ENCODE data around the gene COX7B2.

COX7B2 gene

DNA sequence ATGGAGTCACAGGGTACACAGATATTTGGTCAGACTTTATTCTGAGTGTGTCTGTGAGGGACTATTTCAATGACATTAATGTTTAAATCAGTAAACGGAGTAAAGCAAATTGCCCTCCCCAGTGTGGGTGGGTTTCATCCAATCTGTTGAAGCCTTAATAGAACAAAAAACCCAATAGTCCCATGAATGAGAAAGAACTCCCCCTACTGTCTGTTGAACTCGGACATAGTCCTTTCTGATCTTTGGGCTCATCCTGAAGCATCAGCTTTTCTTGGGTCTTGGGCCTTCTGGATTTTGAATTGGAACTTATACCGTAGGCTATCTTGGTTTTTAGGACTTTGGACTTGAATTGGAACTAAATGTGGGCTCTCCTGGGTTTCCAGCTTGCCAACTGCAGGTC lies 193.6 kb downstream of the COX7B2 start:
- DNase-seq (ENCODE audit: low read depth), result no peak

DNA sequence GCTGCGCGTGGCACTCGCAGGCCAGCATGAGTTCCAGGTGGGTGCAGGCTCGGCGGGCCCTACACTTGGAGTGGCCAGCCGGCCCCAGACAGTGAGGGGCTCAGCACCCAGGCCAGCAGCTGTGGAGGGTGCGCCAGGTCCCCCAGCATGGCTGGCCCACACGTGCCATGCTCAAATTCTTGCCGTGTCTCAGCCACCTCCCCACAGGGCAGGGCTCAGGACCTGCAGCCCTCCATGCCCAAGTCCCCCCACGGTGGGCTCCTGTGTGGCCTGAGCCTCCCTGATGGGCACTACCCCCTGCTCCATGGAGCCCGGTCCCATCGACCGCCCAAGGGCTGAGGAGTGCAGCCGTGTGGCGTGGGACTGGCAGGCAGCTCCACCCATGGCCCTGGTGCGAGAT lies 210.2 kb downstream of the COX7B2 start:
- DNase-seq (ENCODE audit: low read depth), result no peak

All from fibroblast of the conjunctiva (primary cell).